OCI-M2 (cell line): Measurements from ENCODE around the gene ARG2.

ENCODE experiments used
- DNase-seq: peaks from one replicate; lab custom pipeline; 2025; ENCODE audit not compliant: unreplicated experiment; lab: John Stamatoyannopoulos, UW

The ARG2 gene

GRCh38 chr14:67636361-67636919 is 16.7 kb downstream of the ARG2 start:
- DNase-seq = peak; percentile 78

- no peak for DNase-seq
These were observed 18.9 kb downstream of the ARG2 start for GRCh38 chr14:67638642-67639041.

- no peak for DNase-seq
These were observed 21.8 kb downstream of the ARG2 start for GRCh38 chr14:67641480-67641879.

GRCh38 chr14:67641902-67642749 is 22.4 kb downstream of the ARG2 start:
- no peak for DNase-seq

GRCh38 chr14:67643713-67644112 is 24.0 kb downstream of the ARG2 start:
- no peak for DNase-seq

- DNase-seq = no peak
These were observed 24.7 kb downstream of the ARG2 start for GRCh38 chr14:67644428-67644827.

- DNase-seq = no peak
These were observed 25.7 kb downstream of the ARG2 start for GRCh38 chr14:67645414-67645813.

- no peak for DNase-seq
These were observed 26.4 kb downstream of the ARG2 start for GRCh38 chr14:67646131-67646530.

- DNase-seq = no peak
These were observed 30.4 kb downstream of the ARG2 start for GRCh38 chr14:67650151-67650550.

GRCh38 chr14:67650694-67651093 is 31.0 kb downstream of the ARG2 start:
- DNase-seq = no peak

- DNase-seq = no peak
These were observed 32.5 kb downstream of the ARG2 start for GRCh38 chr14:67652189-67652588.

GRCh38 chr14:67653651-67654280 is 34.0 kb downstream of the ARG2 start:
- no peak for DNase-seq

- no peak for DNase-seq
These were observed 43.9 kb downstream of the ARG2 start for GRCh38 chr14:67663633-67664032.

GRCh38 chr14:67665868-67666267 is 46.1 kb downstream of the ARG2 start:
- DNase-seq = no peak

- DNase-seq = no peak
These were observed 47.2 kb downstream of the ARG2 start for GRCh38 chr14:67666750-67667449.

- DNase-seq = no peak
These were observed 48.8 kb downstream of the ARG2 start for GRCh38 chr14:67668559-67668958.

- DNase-seq = no peak
These were observed 53.7 kb downstream of the ARG2 start for GRCh38 chr14:67673451-67673850.

- no peak for DNase-seq
These were observed 54.4 kb downstream of the ARG2 start for GRCh38 chr14:67674139-67674479.

- DNase-seq = peak; percentile 77
These were observed 54.9 kb downstream of the ARG2 start, which contains the start of gene VTI1B for GRCh38 chr14:67674480-67675218. Gene VTI1B (minus strand): TSS chr14:67674632. CDS start chr14:67674489, 143 bp downstream.

GRCh38 chr14:67675219-67675582 is 55.5 kb downstream of the ARG2 start:
- DNase-seq = no peak

GRCh38 chr14:67679006-67679405 is 59.3 kb downstream of the ARG2 start:
- no peak for DNase-seq
